Measurements from ENCODE around the gene NPHS1. TPM values are rescaled to one million over a fixed set of nuclear protein-coding genes. Genes with fewer than 3 reads are reported as not detected.

The NPHS1 gene
- total and polyA plus RNA-seq, 9 of the 15 experiments (the other 6 are each of a cell fraction or from before 2014, with no cell fraction given), result 0.01 to 0.28 (median 0.14) TPM; not detected in 5

GRCh38 chr19:35845215-35846037, 6.9 kb downstream of the NPHS1 start (continued):
- TF ChIP-seq ZBTB40 (IDR thresholded peaks at IDR 0.05) (peak; percentile 50; the same call in 1 of the 2 replicates), ZBTB40 (CRISPR knock-in tag; IDR thresholded peaks at IDR 0.05) (no peak), NR3C1 (CRISPR knock-in tag; IDR thresholded peaks at IDR 0.05) (no peak), ZNF134 (CRISPR knock-in tag; conservative IDR thresholded peaks at IDR 0.05) (no peak), CCNT2 (IDR thresholded peaks at IDR 0.05; ENCODE audit: borderline replicate concordance, extremely low read depth, insufficient read length, low read depth, low read length) (peak; percentile 50), ETV1 (tag; conservative IDR thresholded peaks at IDR 0.05; ENCODE audit: low read depth) (no peak), ARHGAP35 (IDR thresholded peaks at IDR 0.05; ENCODE audit: partially characterized antibody) (no peak), PKNOX1 (IDR thresholded peaks at IDR 0.05) (peak; percentile 66), ZKSCAN8 (CRISPR knock-in tag; IDR thresholded peaks at IDR 0.05) (no peak), ARID3A (IDR thresholded peaks at IDR 0.05; ENCODE audit: borderline replicate concordance, low read depth, low read length) (no peak), TARDBP (IDR thresholded peaks at IDR 0.05) (no peak), FOXO4 (CRISPR knock-in tag; IDR thresholded peaks at IDR 0.05) (no peak), HLTF (IDR thresholded peaks at IDR 0.05) (peak; percentile 36; the same call in 1 of the 2 replicates)

All from K562 (cell line).